Measurements from ENCODE around the gene UBXN7. TPM values are rescaled to one million over a fixed set of nuclear protein-coding genes. Genes with fewer than 3 reads are reported as not detected.
"Not testable (repeated sequence)": the region's sequence is repeated elsewhere in the genome, so short reads cannot be mapped to it uniquely, and the experiment has no call there.

The UBXN7 gene
- total RNA-seq, 6 donors from 2014 or later: 8.7 to 45.5 (median 28.2) TPM

GRCh38 chr3:196390116-196390515 is 42.1 kb downstream of the UBXN7 start:
- Histone ChIP-seq H3K27ac (no peak overlapping the region), H3K9me3 (peaks cover 0 to 3% (median 0%) of the 10 kb centered on the region in 4 donors), H3K4me1 (no peaks in the 10 kb centered on the region), H3K4me3 (no peak overlapping the region), H3K27me3 (no peaks in the 10 kb centered on the region), H3K36me3 (peaks cover 16 to 50% (median 34%) of the 10 kb centered on the region in 4 donors)
- ATAC-seq (ENCODE audit: low FRiP score in 2 of 2) (no peak), DNase-seq (no peak)
- TF ChIP-seq CTCF (IDR thresholded peaks at IDR 0.05): no peak
- TF ChIP-seq POLR2AphosphoS5 (IDR thresholded peaks at IDR 0.05): no peak
- TF ChIP-seq EP300 (IDR thresholded peaks at IDR 0.05): no peak
- TF ChIP-seq POLR2A (IDR thresholded peaks at IDR 0.05): no peak
- 100% methylated on average over 3 of the region's 3 CpGs for WGBS, 2 donors

- Histone ChIP-seq H3K27me3 (no peaks in the 10 kb centered on the region), H3K27ac (no peak overlapping the region), H3K36me3 (peaks cover 16 to 50% (median 34%) of the 10 kb centered on the region in 4 donors), H3K9me3 (peaks cover 0 to 3% (median 0%) of the 10 kb centered on the region in 4 donors), H3K4me3 (no peak overlapping the region), H3K4me1 (no peaks in the 10 kb centered on the region)
- TF ChIP-seq CTCF (IDR thresholded peaks at IDR 0.05) (no peak), POLR2AphosphoS5 (IDR thresholded peaks at IDR 0.05) (no peak), EP300 (IDR thresholded peaks at IDR 0.05) (no peak), POLR2A (IDR thresholded peaks at IDR 0.05) (no peak)
- no peak for DNase-seq
- WGBS, 2 donors: 79 to 82% methylated on average over 3 of the region's 3 CpGs
- no peak for ATAC-seq (ENCODE audit: low FRiP score in 2 of 2)
Observed at GRCh38 chr3:196388956-196389355, 43.3 kb downstream of the UBXN7 start.

GRCh38 chr3:196387941-196388340 is 44.3 kb downstream of the UBXN7 start:
- H3K4me3 ChIP-seq; H3K9me3 ChIP-seq; DNase-seq; H3K27ac ChIP-seq; H3K4me1 ChIP-seq; H3K27me3 ChIP-seq; ATAC-seq (ENCODE audit: low FRiP score in 2 of 2): not testable (repeated sequence)
- peaks cover 9 to 44% (median 29%) of the 10 kb centered on the region in 4 donors for H3K36me3 ChIP-seq
- 94 to 100% methylated on average over 2 of the region's 2 CpGs for WGBS, 2 donors

- not testable (repeated sequence) for H3K9me3 ChIP-seq; ATAC-seq (ENCODE audit: low FRiP score in 2 of 2); H3K27me3 ChIP-seq; DNase-seq; H3K4me1 ChIP-seq; H3K4me3 ChIP-seq; H3K27ac ChIP-seq
- WGBS, 2 donors: 96 to 100% methylated on average over 3 of the region's 3 CpGs
- H3K36me3 ChIP-seq: peaks cover 7 to 34% (median 21%) of the 10 kb centered on the region in 4 donors
Observed at GRCh38 chr3:196386797-196387196, 45.4 kb downstream of the UBXN7 start.

- not testable (repeated sequence) for ATAC-seq (ENCODE audit: low FRiP score in 2 of 2); H3K4me1 ChIP-seq; H3K27me3 ChIP-seq; H3K27ac ChIP-seq; H3K4me3 ChIP-seq; H3K9me3 ChIP-seq; DNase-seq
- H3K36me3 ChIP-seq: peaks cover 4 to 30% (median 15%) of the 10 kb centered on the region in 4 donors
- WGBS, 2 donors: 69 to 72% methylated on average over 6 of the region's 6 CpGs
Observed at GRCh38 chr3:196386034-196386433, 46.2 kb downstream of the UBXN7 start.

- DNase-seq: peak in 1 of 2 donors; percentile 59
- H3K4me3 ChIP-seq; ATAC-seq (ENCODE audit: low FRiP score in 2 of 2); H3K9me3 ChIP-seq; H3K27ac ChIP-seq; H3K27me3 ChIP-seq; H3K4me1 ChIP-seq: not testable (repeated sequence)
- WGBS, 2 donors: 99 to 100% methylated on average over 2 to 14 of the region's 25 CpGs
- H3K36me3 ChIP-seq: peaks cover 0 to 30% (median 13%) of the 10 kb centered on the region in 4 donors
Observed at GRCh38 chr3:196385446-196385845, 46.8 kb downstream of the UBXN7 start.

GRCh38 chr3:196378146-196378841 is 53.9 kb downstream of the UBXN7 start:
- Histone ChIP-seq H3K9me3 (no peaks in the 10 kb centered on the region), H3K27me3 (no peaks in the 10 kb centered on the region), H3K36me3 (peaks cover 0 to 14% (median 7%) of the 10 kb centered on the region in 4 donors), H3K27ac (no peak overlapping the region), H3K4me1 (peaks cover 0 to 6% (median 3%) of the 10 kb centered on the region in 4 donors), H3K4me3 (no peak overlapping the region)
- no peak for TF ChIP-seq POLR2AphosphoS5 (IDR thresholded peaks at IDR 0.05)
- TF ChIP-seq EP300 (IDR thresholded peaks at IDR 0.05): no peak
- no peak for TF ChIP-seq POLR2A (IDR thresholded peaks at IDR 0.05)
- no peak for TF ChIP-seq CTCF (IDR thresholded peaks at IDR 0.05)
- 55 to 60% methylated on average over 3 of the region's 3 CpGs for WGBS, 2 donors
- no peak for ATAC-seq (ENCODE audit: low FRiP score in 2 of 2)
- DNase-seq: no peak
